Epithelial cell of esophagus (primary cell): Measurements from ENCODE around the gene ZBTB26.
A peak's percentile ranks its signal among the peaks of the same experiment; 100 is the strongest.

Source experiments
- DNase-seq: peaks from one replicate; pipeline ENCODE4 v3.0.0; 2010; ENCODE audit warnings: low read depth
- H3K4me3 ChIP-seq: 2 replicates; pipeline ENCODE4 v1.5.1; 2011; ENCODE audit warnings: mild to moderate bottlenecking, low read length, control low read depth
- TF ChIP-seq, protein P1 (sequence below): IDR thresholded peaks from 2 replicates; pipeline ENCODE4 v1.5.1; 2011; ENCODE audit warnings: low read depth, mild to moderate bottlenecking, low read length, control low read depth, inconsistent platforms; ENCODE audit not compliant: insufficient read depth; ENCODE audit errors: missing control alignments

Gene ZBTB26, protein sequence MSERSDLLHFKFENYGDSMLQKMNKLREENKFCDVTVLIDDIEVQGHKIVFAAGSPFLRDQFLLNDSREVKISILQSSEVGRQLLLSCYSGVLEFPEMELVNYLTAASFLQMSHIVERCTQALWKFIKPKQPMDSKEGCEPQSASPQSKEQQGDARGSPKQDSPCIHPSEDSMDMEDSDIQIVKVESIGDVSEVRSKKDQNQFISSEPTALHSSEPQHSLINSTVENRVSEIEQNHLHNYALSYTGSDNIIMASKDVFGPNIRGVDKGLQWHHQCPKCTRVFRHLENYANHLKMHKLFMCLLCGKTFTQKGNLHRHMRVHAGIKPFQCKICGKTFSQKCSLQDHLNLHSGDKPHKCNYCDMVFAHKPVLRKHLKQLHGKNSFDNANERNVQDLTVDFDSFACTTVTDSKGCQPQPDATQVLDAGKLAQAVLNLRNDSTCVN

DNA sequence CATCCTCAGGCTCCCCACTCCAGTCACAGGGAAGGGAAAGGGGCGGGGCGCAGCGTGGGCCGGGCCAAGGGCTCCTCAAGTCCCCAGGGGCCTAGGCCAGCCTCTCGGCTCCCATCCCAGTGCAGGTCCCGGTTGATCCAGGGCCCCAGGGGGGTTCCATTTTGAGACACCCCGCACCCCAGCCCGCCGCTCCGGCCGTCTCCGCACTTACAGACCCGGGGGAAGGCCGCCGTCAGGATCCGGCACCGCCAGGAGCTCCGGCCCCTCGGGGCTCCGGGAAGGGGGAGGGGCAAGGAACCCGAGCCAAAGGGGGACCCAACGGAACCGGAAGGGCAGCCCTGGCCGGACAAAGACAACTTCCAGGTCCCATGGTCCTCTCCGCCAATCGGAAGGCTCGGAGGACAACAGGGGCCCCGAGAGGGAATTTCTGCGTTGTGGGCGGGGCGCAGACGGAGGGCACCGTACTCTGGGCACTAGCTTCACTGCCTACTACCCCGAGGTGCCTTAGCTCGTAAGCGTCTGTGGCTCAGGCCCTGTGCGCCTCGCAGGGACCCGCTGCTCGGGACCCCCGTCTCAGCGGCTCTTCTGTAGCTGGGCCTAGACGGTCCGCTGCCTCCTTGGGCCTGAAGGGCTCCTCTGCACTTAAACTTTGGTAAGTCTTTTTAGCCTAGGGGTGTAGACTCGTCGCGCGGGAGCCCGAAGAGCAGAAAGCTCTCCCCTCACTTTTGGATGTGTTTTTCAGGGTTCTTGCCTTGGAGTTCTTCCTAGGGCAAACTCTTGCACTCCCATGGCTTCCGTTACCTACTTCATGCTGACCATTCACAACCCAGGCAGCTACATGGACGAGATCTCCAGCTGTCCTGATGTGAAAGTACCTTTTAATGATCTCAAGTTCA, at the start of gene ZBTB26:
Gene ZBTB26, minus strand, starts transcription at position 287 of the 896 bp plus-strand sequence. CDS start 11,578 bp downstream, outside the sequence.
- DNase-seq: peak; percentile 93
- TF ChIP-seq, protein P1, sequence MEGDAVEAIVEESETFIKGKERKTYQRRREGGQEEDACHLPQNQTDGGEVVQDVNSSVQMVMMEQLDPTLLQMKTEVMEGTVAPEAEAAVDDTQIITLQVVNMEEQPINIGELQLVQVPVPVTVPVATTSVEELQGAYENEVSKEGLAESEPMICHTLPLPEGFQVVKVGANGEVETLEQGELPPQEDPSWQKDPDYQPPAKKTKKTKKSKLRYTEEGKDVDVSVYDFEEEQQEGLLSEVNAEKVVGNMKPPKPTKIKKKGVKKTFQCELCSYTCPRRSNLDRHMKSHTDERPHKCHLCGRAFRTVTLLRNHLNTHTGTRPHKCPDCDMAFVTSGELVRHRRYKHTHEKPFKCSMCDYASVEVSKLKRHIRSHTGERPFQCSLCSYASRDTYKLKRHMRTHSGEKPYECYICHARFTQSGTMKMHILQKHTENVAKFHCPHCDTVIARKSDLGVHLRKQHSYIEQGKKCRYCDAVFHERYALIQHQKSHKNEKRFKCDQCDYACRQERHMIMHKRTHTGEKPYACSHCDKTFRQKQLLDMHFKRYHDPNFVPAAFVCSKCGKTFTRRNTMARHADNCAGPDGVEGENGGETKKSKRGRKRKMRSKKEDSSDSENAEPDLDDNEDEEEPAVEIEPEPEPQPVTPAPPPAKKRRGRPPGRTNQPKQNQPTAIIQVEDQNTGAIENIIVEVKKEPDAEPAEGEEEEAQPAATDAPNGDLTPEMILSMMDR: no peak
- H3K4me3 ChIP-seq: peak within 1 kb of the TSS; percentile 66

DNA sequence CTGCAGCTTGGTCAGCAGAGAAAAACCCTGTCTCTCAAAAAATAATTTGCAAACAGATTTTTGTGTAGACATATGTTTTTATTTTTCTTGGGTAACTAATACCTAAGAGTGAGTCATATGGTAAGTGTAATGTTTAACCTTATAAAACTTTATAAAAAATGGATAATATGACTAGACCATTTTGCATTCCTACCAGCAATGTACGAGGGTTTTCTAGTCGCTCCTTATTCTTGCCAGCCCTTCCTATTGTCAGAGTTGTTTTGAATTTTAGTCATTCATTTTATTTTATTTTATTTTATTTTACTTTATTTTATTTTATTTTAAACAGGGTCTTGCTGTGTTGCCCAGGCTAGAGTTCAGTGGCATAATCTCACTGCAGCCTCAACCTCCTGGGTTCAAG, 47.3 kb upstream of the ZBTB26 start:
- no peak overlapping the region for H3K4me3 ChIP-seq
- TF ChIP-seq, protein P1: no peak
- DNase-seq: no peak

DNA sequence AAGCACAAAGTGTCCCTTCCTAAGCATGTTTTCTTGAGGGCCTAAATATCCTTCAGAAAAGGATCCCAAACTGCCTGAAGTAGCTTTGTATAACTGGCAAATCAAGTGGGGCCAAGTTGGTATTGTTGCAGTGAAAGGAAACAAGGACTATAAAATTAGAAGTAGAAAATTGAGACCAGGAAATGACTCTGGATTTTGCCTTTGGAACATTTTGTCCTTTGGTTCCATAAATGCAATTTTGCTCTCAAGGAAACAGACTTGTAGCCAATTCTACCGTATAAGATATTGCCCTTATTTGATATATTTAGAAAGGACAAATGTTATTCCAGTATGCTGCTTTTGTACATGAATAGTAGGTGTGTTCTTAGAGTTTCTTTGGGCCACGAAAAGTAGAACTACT, 43.9 kb upstream of the ZBTB26 start:
- DNase-seq: no peak
- TF ChIP-seq, protein P1: no peak
- H3K4me3 ChIP-seq: no peak overlapping the region

DNA sequence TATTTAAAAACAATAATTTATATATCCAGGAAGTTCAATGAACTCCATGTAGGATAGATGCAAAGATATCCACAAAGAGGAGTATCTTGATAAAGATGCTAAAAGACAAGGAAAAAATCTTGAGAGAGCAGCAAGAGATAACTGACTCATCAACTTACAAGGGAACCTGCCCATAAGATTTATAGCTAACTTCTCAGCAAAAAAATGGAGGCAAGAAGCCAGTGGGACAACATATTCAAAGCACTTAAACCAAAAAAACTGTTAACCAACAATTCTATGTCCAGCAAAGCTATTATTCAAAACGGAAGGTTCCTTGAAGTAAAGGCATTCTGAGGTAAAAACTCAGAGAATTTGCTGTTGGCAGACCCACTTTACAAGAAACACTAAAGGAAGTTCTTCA, 29.8 kb upstream of the ZBTB26 start:
- no peak overlapping the region for H3K4me3 ChIP-seq
- no peak for DNase-seq
- TF ChIP-seq, protein P1: no peak

DNA sequence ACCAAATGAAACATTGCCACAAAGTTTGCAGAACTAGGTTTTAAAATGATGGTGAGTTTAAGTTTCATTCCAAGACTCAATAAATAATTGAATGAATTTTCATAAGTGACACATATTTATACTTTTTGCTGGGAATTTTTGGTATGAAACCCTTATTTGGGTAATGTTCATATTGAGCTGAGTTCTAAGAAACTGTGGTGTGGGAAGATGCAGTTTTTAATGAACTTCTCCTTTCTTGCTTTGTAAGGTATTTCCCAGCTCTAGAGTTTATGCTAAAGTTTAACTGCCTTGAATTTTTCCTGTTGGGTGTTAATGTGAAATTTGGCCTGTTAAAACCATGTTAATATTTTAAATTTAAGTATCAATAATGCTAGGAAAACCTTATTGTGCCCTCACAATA, 24.6 kb upstream of the ZBTB26 start:
- H3K4me3 ChIP-seq: no peak overlapping the region
- no peak for DNase-seq
- TF ChIP-seq, protein P1: no peak

DNA sequence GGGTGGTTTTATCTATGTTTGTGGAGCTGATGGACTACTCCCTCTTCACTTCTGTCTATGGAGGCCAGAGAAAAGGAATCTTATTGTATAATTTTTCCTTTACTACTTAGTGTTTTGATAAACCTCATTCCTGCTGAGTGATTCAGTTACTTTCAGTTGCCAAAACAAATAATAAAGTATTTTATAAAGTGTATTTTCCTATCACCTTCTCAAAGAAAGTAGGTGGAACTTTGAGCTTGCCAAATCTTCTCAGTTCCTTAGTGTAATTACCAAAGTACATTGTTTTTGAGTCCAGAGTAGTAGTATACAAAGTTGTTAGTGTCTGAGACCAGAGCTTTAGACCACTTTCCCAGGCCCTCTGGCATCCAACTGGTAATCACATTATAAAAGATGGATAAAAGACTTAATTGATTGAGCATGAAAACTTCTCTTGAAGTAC, 23.0 kb upstream of the ZBTB26 start:
- TF ChIP-seq, protein P1: no peak
- no peak overlapping the region for H3K4me3 ChIP-seq
- peak; percentile 48 for DNase-seq
